Tibial artery (tissue), 4 donors: ENCODE data around the gene SLC39A11.

ENCODE experiments used
- DNase-seq, 2 donors: peaks; one replicate each; pipeline ENCODE4 v3.0.0-alpha.2; 2019
- H3K27ac ChIP-seq, 2 donors: fragments of 200-600 bp; sonication (generic) in 1 of 2; 1 replicate in 1 of 2; 2 replicates in 1 of 2; pipeline ENCODE4 v1.5.1; 2018 to 2019; ENCODE audit warnings: mild to moderate bottlenecking in 1 of 2
- H3K27me3 ChIP-seq, 2 donors: fragments of 200-600 bp; sonication (generic) in 1 of 2; one replicate each; pipeline versions ENCODE4 v1.5.1 to v1.6.0; 2016 to 2019
- H3K36me3 ChIP-seq, 3 donors: fragments of 200-600 bp; sonication (generic) in 2 of 3; one replicate each; pipeline ENCODE4 v1.5.1; 2016 to 2019; ENCODE audit warnings: mild to moderate bottlenecking in 2 of 3
- H3K4me1 ChIP-seq, 4 donors: fragments of 200-600 bp; sonication (generic) in 2 of 4; 1 replicate in 3 of 4; 2 replicates in 1 of 4; pipeline ENCODE4 v1.5.1; 2016 to 2019
- H3K4me3 ChIP-seq, 2 donors: fragments of 200-600 bp; sonication (generic) in 1 of 2; 1 replicate in 1 of 2; 2 replicates in 1 of 2; pipeline ENCODE4 v1.5.1; 2018 to 2019; ENCODE audit warnings: mild to moderate bottlenecking in 2 of 2
- H3K9me3 ChIP-seq, 3 donors: fragments of 200-600 bp; sonication (generic) in 1 of 3; one replicate each; pipeline ENCODE4 v1.5.1; 2016 to 2019
- intact Hi-C: fragments of 100-400 bp; cut with DNase I; formaldehyde crosslinking; loops from one replicate; pipeline ENCODE4 v1.15.0; 2023; ENCODE audit warnings: low total_unique reads
- TF ChIP-seq, protein P1 (sequence below), 2 experiments: fragments of 200-600 bp in 1 of 2; fragments of 450-650 bp in 1 of 2; IDR thresholded peaks; one replicate each; pipeline ENCODE4 v1.5.1; 2017 to 2019; ENCODE audit warnings: antibody characterized with exemption in 2 of 2, mild to moderate bottlenecking in 1 of 2, moderate library complexity in 1 of 2

Gene SLC39A11

DNA sequence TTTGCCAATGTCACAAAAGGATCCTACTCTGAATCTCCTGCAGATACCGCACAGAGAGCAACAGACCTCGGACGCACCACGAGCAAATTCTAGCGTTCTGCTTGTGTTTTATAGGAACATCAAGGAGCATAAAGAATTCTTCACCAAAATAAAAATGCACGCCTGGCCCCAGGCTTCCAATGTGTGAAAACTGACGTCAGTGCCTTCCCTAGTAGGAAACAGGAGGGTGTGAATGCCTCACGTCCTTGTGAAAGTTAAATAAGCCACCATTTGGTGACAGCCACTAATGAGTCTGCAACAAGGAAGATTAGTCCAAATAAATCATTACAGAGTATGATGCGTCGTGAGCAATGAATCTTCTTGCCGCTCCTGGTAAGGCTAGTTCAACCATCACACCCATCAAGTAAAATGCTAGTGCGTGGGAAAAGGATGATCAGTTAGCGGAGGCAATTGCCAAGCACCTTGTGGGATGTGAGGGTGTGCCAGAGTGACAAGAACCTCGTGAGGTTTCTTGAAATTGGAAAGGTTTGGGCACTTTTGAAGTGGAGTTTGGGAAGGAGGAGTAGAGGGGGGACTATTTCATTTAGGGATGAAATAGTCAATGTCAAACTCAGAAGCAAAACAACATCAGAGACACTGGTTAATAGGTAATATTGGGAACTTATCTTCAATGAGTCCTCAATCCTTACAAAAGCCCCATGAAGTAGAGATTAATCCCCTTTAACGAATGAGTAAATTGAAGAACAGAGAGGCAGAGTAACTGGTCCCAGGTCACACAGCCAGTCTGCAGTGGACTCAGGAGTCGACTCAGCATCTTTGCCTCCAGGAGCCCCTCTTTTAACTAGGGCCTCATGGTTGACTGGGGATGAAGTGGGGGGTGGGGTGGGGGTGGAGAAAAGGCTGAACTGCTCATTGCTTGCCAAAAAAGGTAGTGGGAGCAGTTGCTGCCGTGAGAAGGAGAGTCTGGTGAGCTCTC is 238.8 kb downstream of the SLC39A11 start:
- Histone ChIP-seq H3K27ac (no peak overlapping the region), H3K36me3 (peaks cover 0 to 11% (median 6%) of the 10 kb centered on the region in 3 donors), H3K9me3 (no peaks in the 10 kb centered on the region), H3K4me3 (no peak overlapping the region), H3K4me1 (no peaks in the 10 kb centered on the region), H3K27me3 (no peaks in the 10 kb centered on the region)
- intact Hi-C loops = no loop called here
- no peak for DNase-seq
- TF ChIP-seq, protein P1, sequence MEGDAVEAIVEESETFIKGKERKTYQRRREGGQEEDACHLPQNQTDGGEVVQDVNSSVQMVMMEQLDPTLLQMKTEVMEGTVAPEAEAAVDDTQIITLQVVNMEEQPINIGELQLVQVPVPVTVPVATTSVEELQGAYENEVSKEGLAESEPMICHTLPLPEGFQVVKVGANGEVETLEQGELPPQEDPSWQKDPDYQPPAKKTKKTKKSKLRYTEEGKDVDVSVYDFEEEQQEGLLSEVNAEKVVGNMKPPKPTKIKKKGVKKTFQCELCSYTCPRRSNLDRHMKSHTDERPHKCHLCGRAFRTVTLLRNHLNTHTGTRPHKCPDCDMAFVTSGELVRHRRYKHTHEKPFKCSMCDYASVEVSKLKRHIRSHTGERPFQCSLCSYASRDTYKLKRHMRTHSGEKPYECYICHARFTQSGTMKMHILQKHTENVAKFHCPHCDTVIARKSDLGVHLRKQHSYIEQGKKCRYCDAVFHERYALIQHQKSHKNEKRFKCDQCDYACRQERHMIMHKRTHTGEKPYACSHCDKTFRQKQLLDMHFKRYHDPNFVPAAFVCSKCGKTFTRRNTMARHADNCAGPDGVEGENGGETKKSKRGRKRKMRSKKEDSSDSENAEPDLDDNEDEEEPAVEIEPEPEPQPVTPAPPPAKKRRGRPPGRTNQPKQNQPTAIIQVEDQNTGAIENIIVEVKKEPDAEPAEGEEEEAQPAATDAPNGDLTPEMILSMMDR (IDR thresholded peaks at IDR 0.05) = no peak

DNA sequence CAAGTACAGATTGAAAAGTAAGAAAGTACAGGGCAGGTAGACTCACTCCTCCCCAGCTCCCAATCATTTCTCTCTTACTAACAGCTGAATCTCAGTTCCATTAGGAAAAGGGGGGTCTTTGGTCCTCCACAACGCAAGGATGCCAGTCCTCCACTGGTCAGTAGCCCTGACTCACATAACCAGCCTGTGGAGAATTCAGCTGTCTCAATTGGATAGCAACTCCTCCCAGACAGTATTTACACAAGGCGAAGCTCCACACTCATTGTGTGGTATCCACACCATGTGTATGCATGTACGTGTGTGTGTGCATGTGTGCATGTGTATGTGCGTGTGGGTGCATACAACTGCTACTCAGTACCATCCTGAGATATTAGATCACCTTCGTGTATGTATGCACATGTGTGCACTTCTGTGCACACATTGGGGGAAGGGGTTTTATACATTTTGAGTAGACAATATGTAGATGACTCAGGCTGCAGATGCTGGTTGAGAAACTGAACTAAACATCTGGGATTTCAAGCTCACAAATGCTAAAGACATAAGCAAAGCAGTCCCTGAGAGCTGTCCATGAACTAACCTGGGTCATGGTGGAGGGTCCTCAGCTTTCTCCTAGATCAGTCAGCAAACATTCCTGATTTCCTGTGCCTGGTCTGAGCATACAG is 240.1 kb downstream of the SLC39A11 start:
- Histone ChIP-seq H3K27ac (no peak overlapping the region), H3K9me3 (no peaks in the 10 kb centered on the region), H3K4me3 (no peak overlapping the region), H3K4me1 (no peaks in the 10 kb centered on the region), H3K36me3 (peaks cover 0 to 11% (median 4%) of the 10 kb centered on the region in 3 donors), H3K27me3 (no peaks in the 10 kb centered on the region)
- intact Hi-C loops = no loop called here
- TF ChIP-seq, protein P1 (IDR thresholded peaks at IDR 0.05) = no peak
- no peak for DNase-seq

DNA sequence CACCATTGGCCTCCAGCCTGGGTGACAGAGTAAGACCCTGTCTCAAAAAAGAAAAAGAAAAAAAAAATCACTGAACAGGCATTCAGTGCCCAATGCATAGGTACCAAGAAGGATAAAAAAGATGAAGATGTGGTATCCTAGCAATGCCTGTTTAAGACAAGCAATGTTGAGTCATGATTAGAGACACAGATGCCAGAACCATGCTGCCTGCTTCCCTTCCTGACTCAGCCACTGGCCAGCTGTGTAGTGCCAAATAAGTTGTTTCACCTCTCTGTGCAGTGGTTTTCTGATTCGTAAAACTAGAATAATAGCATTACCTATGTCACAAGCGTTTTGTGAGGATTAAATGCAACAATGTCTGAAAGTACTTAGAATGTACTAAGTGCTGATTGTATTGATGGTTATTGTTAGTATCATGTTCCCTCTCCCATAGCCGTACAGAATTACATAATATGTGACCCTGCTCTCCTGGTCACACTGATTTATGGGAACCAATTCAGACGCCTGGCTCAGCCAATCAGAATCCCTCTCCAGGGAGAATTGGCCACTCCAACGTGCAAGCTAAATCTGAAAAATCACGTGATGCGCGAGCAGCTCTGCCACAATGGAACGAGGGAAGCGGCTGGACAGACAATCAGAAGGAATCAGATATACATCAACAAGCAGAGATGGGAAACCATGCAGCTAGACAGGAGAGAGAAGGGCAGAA is 241.9 kb downstream of the SLC39A11 start:
- DNase-seq = no peak

DNA sequence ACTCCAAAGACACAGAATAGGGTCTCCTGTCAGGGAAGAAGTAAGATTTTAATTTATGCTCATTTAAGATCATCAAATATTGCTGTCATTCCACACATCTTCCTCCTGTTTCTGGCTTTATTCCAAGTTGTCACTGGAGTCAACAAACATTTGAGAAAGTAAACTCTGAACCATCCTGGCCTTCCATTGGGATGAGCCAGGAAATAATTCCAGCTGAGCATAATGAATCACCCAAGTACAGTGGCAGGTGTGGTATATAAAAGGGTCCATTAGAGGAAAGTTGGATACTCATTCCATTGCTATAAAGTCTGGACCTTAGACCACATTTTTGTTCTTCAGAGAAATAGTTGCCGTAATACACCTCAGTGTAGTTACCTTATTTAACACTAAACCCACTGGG is 246.1 kb downstream of the SLC39A11 start:
- intact Hi-C loops = no loop called here

More for the DNA sequence above, 241.9 kb downstream of the SLC39A11 start:
- intact Hi-C loops = no loop called here
- Histone ChIP-seq H3K9me3 (no peaks in the 10 kb centered on the region), H3K4me1 (no peaks in the 10 kb centered on the region), H3K27me3 (no peaks in the 10 kb centered on the region), H3K36me3 (peaks cover 4 to 11% (median 5%) of the 10 kb centered on the region in 3 donors), H3K27ac (no peak overlapping the region), H3K4me3 (no peak overlapping the region)
- TF ChIP-seq, protein P1 (IDR thresholded peaks at IDR 0.05) = no peak

DNA sequence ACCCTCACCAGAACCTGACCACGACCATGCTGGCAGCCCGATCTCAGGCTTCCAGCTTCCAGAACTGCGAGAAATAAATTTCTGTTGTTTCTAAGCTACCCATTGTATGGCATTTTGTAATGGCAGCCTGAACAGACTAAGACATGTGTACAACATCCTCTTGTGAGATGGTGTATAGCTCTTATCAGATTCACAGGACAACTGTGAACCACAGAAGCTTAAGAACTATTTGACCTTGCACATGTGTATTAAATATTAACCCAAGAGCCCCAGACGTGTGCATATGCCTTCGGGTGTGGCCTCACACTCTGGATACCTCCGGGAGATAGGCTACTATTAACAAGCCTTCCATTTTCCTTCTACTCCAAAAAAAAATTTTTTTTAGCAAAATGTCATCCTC is 248.9 kb downstream of the SLC39A11 start:
- Histone ChIP-seq H3K27me3 (no peaks in the 10 kb centered on the region), H3K4me1 (no peaks in the 10 kb centered on the region), H3K4me3 (no peak overlapping the region), H3K27ac (no peak overlapping the region), H3K36me3 (peaks cover 12 to 30% (median 14%) of the 10 kb centered on the region in 3 donors), H3K9me3 (peaks cover 0 to 4% (median 0%) of the 10 kb centered on the region in 3 donors)
- TF ChIP-seq, protein P1 (IDR thresholded peaks at IDR 0.05) = no peak
- intact Hi-C loops = no loop called here
- no peak for DNase-seq

More for the DNA sequence above, 246.1 kb downstream of the SLC39A11 start:
- Histone ChIP-seq H3K36me3 (peaks cover 7 to 11% (median 10%) of the 10 kb centered on the region in 3 donors), H3K27ac (no peak overlapping the region), H3K9me3 (no peaks in the 10 kb centered on the region), H3K27me3 (no peaks in the 10 kb centered on the region), H3K4me3 (no peak overlapping the region), H3K4me1 (no peaks in the 10 kb centered on the region)
- DNase-seq = no peak
- TF ChIP-seq, protein P1 (IDR thresholded peaks at IDR 0.05) = no peak
